Keratinocyte (primary cell): Measurements from ENCODE around the gene FRS2. TPM values are rescaled to one million over a fixed set of nuclear protein-coding genes. Genes with fewer than 3 reads are reported as not detected.

Experiments used
- DNase-seq: peaks from one replicate; pipeline ENCODE4 v3.0.0-alpha.2; 2011; ENCODE audit warnings: low read depth, missing footprints, low spot score
- FAIRE-seq: peaks from 2 replicates; lab custom pipeline; 2011; peaks lifted over from hg19 to GRCh38; lab: Jason Lieb, UNC
- H2AFZ ChIP-seq: 2 replicates; pipeline ENCODE4 v1.6.0; 2012; ENCODE audit warnings: low read length, control low read depth, inconsistent platforms; ENCODE audit not compliant: control insufficient read depth
- H3K27ac ChIP-seq: 2 replicates; pipeline ENCODE4 v1.5.1; 2011; ENCODE audit warnings: low read length; ENCODE audit not compliant: control insufficient read depth, insufficient read depth
- H3K27me3 ChIP-seq: 3 replicates; pipeline ENCODE4 v1.6.0; 2011; ENCODE audit warnings: low read length; ENCODE audit not compliant: control insufficient read depth, insufficient read depth; ENCODE audit errors: extremely low read depth
- H3K36me3 ChIP-seq, 2 experiments: 2 replicates in 1 of 2; 3 replicates in 1 of 2; pipeline ENCODE4 v1.5.1; 2011; ENCODE audit warnings: low read length in 2 of 2, mild to moderate bottlenecking in 1 of 2; ENCODE audit not compliant: control insufficient read depth in 2 of 2, insufficient read depth in 2 of 2; ENCODE audit errors: extremely low read depth in 1 of 2
- H3K4me1 ChIP-seq: 3 replicates; pipeline ENCODE4 v1.5.1; 2011; ENCODE audit warnings: low read length; ENCODE audit not compliant: control insufficient read depth, insufficient read depth; ENCODE audit errors: extremely low read depth
- H3K4me2 ChIP-seq: 3 replicates; pipeline ENCODE4 v1.6.0; 2011; ENCODE audit warnings: low read depth, low read length; ENCODE audit not compliant: control insufficient read depth, insufficient read depth; ENCODE audit errors: extremely low read depth
- H3K4me3 ChIP-seq, 3 experiments: fragments of 200-600 bp in 1 of 3; sonication (generic) in 1 of 3; 2 replicates in 2 of 3; 3 replicates in 1 of 3; pipeline ENCODE4 v1.5.1; 2011 to 2016; ENCODE audit warnings: low read length in 3 of 3, mild to moderate bottlenecking in 3 of 3, control low read depth in 2 of 3, inconsistent platforms in 1 of 3, low read depth in 1 of 3, mixed read lengths in 1 of 3, mixed run types in 1 of 3, moderate library complexity in 1 of 3; ENCODE audit not compliant: control insufficient read depth in 2 of 3, insufficient read depth in 2 of 3; ENCODE audit errors: extremely low read depth in 1 of 3
- H3K79me2 ChIP-seq: 2 replicates; pipeline ENCODE4 v1.6.0; 2012; ENCODE audit warnings: low read length; ENCODE audit not compliant: control insufficient read depth, insufficient read depth
- H3K9ac ChIP-seq: 3 replicates; pipeline ENCODE4 v1.6.0; 2011; ENCODE audit warnings: low read length; ENCODE audit not compliant: control insufficient read depth, insufficient read depth; ENCODE audit errors: extremely low read depth
- H3K9me1 ChIP-seq: 3 replicates; pipeline ENCODE4 v1.6.0; 2011; ENCODE audit warnings: low read length; ENCODE audit not compliant: control insufficient read depth, insufficient read depth; ENCODE audit errors: extremely low read depth
- H3K9me3 ChIP-seq: 2 replicates; pipeline ENCODE4 v1.5.1; 2012; ENCODE audit warnings: low read depth, low read length; ENCODE audit not compliant: control insufficient read depth
- H4K20me1 ChIP-seq: 3 replicates; pipeline ENCODE4 v1.6.0; 2011; ENCODE audit warnings: low read length; ENCODE audit not compliant: control insufficient read depth, insufficient read depth; ENCODE audit errors: extremely low read depth
- CTCF ChIP-seq, 3 experiments: IDR thresholded peaks in 1 of 3; conservative IDR thresholded peaks in 1 of 3; optimal IDR thresholded peaks in 1 of 3; 2 replicates in 2 of 3; 3 replicates in 1 of 3; pipeline versions ENCODE3 to v1.5.1; 2011; ENCODE audit warnings: low read length in 3 of 3, mild to moderate bottlenecking in 3 of 3, moderate library complexity in 2 of 3, control low read depth in 1 of 3, inconsistent platforms in 1 of 3; ENCODE audit not compliant: insufficient read depth in 2 of 3; ENCODE audit errors: extremely low read depth in 1 of 3
- EZH2 ChIP-seq: IDR thresholded peaks from one replicate; pipeline ENCODE4 v1.6.1; 2012; ENCODE audit warnings: inconsistent platforms, mild to moderate bottlenecking, low read length, moderate library complexity
- dilution Hi-C: fragments of 300-500 bp; cut with MboI; formaldehyde crosslinking; loops from one replicate; pipeline ENCODE4 v1.7.0; 2020; ENCODE audit warnings: low sequenced_read_pairs; ENCODE audit not compliant: extremely low pct_ligation_motif_present
- polyA plus RNA-seq, 5 experiments: library from polyadenylated mRNA; depleted of rRNA in 3 of 5; stranded (reverse) in 3 of 5; stranded (forward) in 1 of 5; unstranded in 1 of 5; fragments of >200 nt; gene quantifications; 1 replicate in 1 of 5; 2 replicates in 3 of 5; 3 replicates in 1 of 5; pipeline versions ENCODE4 v1.2.1 to v1.2.3, GENCODE V29; 2011 to 2012; ENCODE audit warnings: missing spikeins in 2 of 5, low read depth in 1 of 5, low replicate concordance in 1 of 5

FRS2 gene
- polyA plus RNA-seq, 1 donor (not counting 4 experiments of a cell fraction or from before 2014, with no cell fraction given) = 28.6 TPM

GRCh38 chr12:69610729-69611128 is 140.5 kb downstream of the FRS2 start, which contains the start of gene LRRC10:
Gene LRRC10 (minus strand): TSS chr12:69610907. CDS start chr12:69610838, 69 bp downstream.
- no peak for FAIRE-seq
- TF ChIP-seq EZH2 (no peak), CTCF (optimal IDR thresholded peaks at IDR 0.05 in 1 of 3, IDR thresholded peaks at IDR 0.05 in 1 of 3, conservative IDR thresholded peaks at IDR 0.05 in 1 of 3; ENCODE audit: extremely low read depth in 1 of 3, insufficient read depth in 2 of 3, low read length in 3 of 3) (no peak)
- H3K9me3 ChIP-seq = no peaks in the 10 kb centered on the region
- no peak for DNase-seq
- H3K4me3 ChIP-seq = no peak within 1 kb of the TSS
- no peak within 1 kb of the TSS for H3K27ac ChIP-seq
- dilution Hi-C loops = no loop called here
- no peaks in the 10 kb centered on the region for H3K4me1 ChIP-seq
- H3K4me2 ChIP-seq = no peak within 1 kb of the TSS
- no peaks in the 10 kb centered on the region for H3K27me3 ChIP-seq
- H3K36me3 ChIP-seq = no peaks in the 10 kb centered on the region
- H2AFZ ChIP-seq = no peak within 1 kb of the TSS
- H3K79me2 ChIP-seq = no peaks in the 10 kb centered on the region
- no peaks in the 10 kb centered on the region for H3K9me1 ChIP-seq
- H3K9ac ChIP-seq = no peak within 1 kb of the TSS
- H4K20me1 ChIP-seq = no peaks in the 10 kb centered on the region

- dilution Hi-C loops = no loop called here
- no peak for FAIRE-seq
Observed at GRCh38 chr12:69613351-69613750, 143.2 kb downstream of the FRS2 start.

More at GRCh38 chr12:69613351-69613750, 143.2 kb downstream of the FRS2 start:
- no peaks in the 10 kb centered on the region for H3K36me3 ChIP-seq
- H2AFZ ChIP-seq = no peak overlapping the region
- H3K9ac ChIP-seq = no peak overlapping the region
- H3K4me1 ChIP-seq = no peaks in the 10 kb centered on the region
- TF ChIP-seq CTCF (optimal IDR thresholded peaks at IDR 0.05 in 1 of 3, IDR thresholded peaks at IDR 0.05 in 1 of 3, conservative IDR thresholded peaks at IDR 0.05 in 1 of 3; ENCODE audit: extremely low read depth in 1 of 3, insufficient read depth in 2 of 3, low read length in 3 of 3) = no peak
- TF ChIP-seq EZH2 = no peak
- no peak for DNase-seq
- H3K4me3 ChIP-seq = no peak overlapping the region
- no peaks in the 10 kb centered on the region for H4K20me1 ChIP-seq
- peaks cover 7% of the 10 kb centered on the region for H3K27me3 ChIP-seq
- no peaks in the 10 kb centered on the region for H3K9me3 ChIP-seq
- no peaks in the 10 kb centered on the region for H3K79me2 ChIP-seq
- H3K27ac ChIP-seq = no peak overlapping the region
- no peak overlapping the region for H3K4me2 ChIP-seq
- H3K9me1 ChIP-seq = no peaks in the 10 kb centered on the region
